BLaER1 (cell line): ENCODE data around the gene TMEM132C.

ENCODE experiments used
- H3K27ac ChIP-seq: shearing (Covaris generic); formaldehyde crosslinking; 2 replicates; pipeline ENCODE4 v1.8.1; 2022
- H3K27me3 ChIP-seq: shearing (Covaris generic); formaldehyde crosslinking; 2 replicates; pipeline ENCODE4 v1.8.1; 2022
- H3K36me3 ChIP-seq: shearing (Covaris generic); formaldehyde crosslinking; 2 replicates; pipeline ENCODE4 v1.8.1; 2022
- H3K4me1 ChIP-seq: shearing (Covaris generic); formaldehyde crosslinking; 2 replicates; pipeline ENCODE4 v1.8.1; 2022
- H3K4me2 ChIP-seq: shearing (Covaris generic); formaldehyde crosslinking; 2 replicates; pipeline ENCODE4 v1.8.1; 2022
- H3K4me3 ChIP-seq: shearing (Covaris generic); formaldehyde crosslinking; 2 replicates; pipeline ENCODE4 v1.8.1; 2022
- H3K9ac ChIP-seq: shearing (Covaris generic); formaldehyde crosslinking; 2 replicates; pipeline ENCODE4 v1.8.1; 2022
- H3K9me3 ChIP-seq: shearing (Covaris generic); formaldehyde crosslinking; 2 replicates; pipeline ENCODE4 v1.8.1; 2022
- H4K20me1 ChIP-seq: shearing (Covaris generic); formaldehyde crosslinking; 2 replicates; pipeline ENCODE4 v1.8.1; 2022
- Cebpa-rat ChIP-seq: shearing (Covaris generic); IDR thresholded peaks from 2 replicates; pipeline ENCODE4 v1.8.1; 2022

The TMEM132C gene

DNA sequence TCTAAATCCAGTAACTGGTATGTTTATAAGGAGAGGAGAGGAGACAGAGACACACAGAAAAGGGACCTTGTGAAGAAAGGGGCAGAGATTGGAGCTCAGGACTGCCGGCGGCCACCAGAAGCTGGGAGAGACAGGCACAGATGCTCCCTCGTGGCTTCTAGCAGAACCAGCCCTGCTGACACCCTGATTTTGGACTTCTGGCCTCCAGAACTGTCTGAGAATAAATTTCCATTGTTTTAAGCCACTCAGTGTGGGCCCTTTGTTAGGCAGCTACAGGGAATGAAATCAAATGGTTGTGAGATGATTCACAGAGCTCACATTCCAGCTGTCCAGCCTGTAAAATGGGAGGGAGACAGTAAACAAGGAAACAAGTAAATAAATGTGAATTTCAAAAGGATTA, 47.6 kb downstream of the TMEM132C start:
- Histone ChIP-seq H3K27me3 (no peaks in the 10 kb centered on the region), H3K4me3 (no peak overlapping the region), H3K4me1 (peaks cover 72% of the 10 kb centered on the region), H3K4me2 (peak overlapping the region; percentile 85), H3K9me3 (peaks cover 21% of the 10 kb centered on the region), H3K9ac (no peak overlapping the region), H3K27ac (no peak overlapping the region), H3K36me3 (no peaks in the 10 kb centered on the region), H4K20me1 (0 out of 2 replicates have a peak, but pooled peaks cover 10% of the 10 kb centered on the region)
- no peak for TF ChIP-seq Cebpa-rat

DNA sequence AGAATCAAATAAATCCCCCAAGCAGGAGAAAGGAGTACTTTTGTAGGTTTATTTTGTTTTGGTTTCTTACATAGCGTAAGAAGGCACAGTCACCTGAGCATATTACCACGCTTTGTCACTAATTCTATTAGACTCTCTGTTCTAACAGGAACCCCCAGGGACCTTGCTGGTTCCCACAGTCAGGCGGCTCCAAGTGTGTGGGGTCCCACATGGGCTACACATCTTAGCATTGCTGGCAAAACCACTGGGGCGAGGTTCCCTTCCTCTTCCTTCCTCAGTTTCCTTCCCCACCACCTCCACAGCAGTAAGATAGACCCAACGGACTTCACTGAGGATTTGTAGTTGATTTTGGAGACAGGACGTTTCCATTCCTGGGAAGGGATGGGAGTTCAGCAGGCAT, 49.1 kb downstream of the TMEM132C start:
- H4K20me1 ChIP-seq: 0 out of 2 replicates have a peak, but pooled peaks cover 10% of the 10 kb centered on the region
- no peaks in the 10 kb centered on the region for H3K36me3 ChIP-seq
- H3K9me3 ChIP-seq: peaks cover 16% of the 10 kb centered on the region
- H3K27ac ChIP-seq: peak overlapping the region; percentile 77
- no peaks in the 10 kb centered on the region for H3K27me3 ChIP-seq
- H3K4me3 ChIP-seq: peak overlapping the region; percentile 50
- H3K4me1 ChIP-seq: peaks cover 74% of the 10 kb centered on the region
- peak overlapping the region; percentile 85 for H3K4me2 ChIP-seq
- no peak for TF ChIP-seq Cebpa-rat
- peak overlapping the region; percentile 44 for H3K9ac ChIP-seq

DNA sequence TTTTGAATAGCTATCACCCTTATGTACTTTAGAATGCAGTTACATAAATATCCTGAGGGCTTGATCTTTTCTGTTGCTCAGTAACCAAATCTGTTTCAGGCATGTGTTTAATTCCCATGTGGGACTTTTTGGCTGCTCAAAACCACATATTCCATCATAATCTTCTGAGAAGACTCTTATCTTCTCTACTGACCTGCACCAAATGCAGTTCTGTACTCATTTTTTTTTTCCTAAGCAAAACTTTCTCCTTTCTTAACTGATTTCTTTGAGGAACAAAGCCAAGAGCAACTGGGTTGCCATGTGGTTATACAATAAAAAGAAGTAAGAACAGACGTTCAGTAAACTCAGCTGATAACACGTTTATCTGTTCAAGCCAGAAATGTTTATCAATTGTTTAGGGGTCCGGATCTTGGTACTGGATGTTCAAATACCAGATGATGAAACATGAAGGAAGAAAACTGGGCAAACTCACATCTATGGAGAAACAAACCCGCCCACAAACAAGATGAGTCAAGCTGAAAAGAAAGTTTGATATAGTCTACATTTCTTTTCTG, 50.1 kb downstream of the TMEM132C start:
- Histone ChIP-seq H3K4me2 (peak overlapping the region; percentile 85), H3K9ac (peak overlapping the region; percentile 46; the same call in 1 of the 2 replicates), H3K4me3 (peak overlapping the region; percentile 27; the same call in 1 of the 2 replicates), H4K20me1 (0 out of 2 replicates have a peak, but pooled peaks cover 10% of the 10 kb centered on the region), H3K27me3 (no peaks in the 10 kb centered on the region), H3K27ac (peak overlapping the region; percentile 77), H3K36me3 (no peaks in the 10 kb centered on the region), H3K9me3 (peaks cover 19% of the 10 kb centered on the region), H3K4me1 (peaks cover 74% of the 10 kb centered on the region)
- no peak for TF ChIP-seq Cebpa-rat

DNA sequence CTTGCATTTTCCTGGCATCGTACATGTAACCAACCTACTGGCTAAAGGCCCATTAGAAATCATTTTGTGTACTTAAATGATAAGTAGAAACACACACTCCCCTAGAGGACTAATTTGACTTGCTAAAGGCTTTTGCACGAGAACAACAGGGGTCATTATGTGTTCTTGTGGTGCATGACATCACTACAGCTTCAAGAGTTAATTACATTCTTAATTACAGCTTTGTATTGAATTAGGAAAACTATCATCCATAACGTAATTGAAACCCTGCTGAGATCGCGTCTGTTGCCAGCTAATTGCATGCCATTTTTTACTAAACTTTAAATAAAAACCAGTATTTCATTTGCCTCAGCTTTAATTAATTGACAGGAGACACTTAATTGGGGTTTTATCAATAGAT, 51.4 kb downstream of the TMEM132C start:
- Histone ChIP-seq H3K4me2 (peak overlapping the region; percentile 85), H3K27me3 (no peaks in the 10 kb centered on the region), H4K20me1 (0 out of 2 replicates have a peak, but pooled peaks cover 10% of the 10 kb centered on the region), H3K9ac (no peak overlapping the region), H3K4me1 (peaks cover 65% of the 10 kb centered on the region), H3K27ac (peak overlapping the region; percentile 77), H3K36me3 (no peaks in the 10 kb centered on the region), H3K4me3 (no peak overlapping the region), H3K9me3 (peaks cover 31% of the 10 kb centered on the region)
- no peak for TF ChIP-seq Cebpa-rat

DNA sequence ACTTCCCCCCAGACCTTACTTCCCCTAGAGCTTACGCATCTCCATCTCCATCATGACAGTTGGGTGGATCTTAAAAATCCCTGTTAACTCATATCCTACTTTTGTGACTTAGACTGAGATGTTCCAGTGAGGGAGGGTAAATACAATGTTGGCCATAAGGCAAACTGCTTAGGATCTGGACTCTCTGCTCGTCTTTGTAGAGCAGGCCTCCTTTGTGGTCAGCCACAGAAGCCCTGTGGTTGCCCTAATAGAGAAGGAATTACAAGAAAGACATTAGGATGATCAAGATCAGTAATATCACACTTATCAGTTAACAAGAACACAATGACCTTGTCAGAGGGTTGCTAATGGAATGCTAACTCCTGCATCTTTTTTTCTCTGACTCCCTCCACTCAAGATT, 52.0 kb downstream of the TMEM132C start:
- Histone ChIP-seq H4K20me1 (0 out of 2 replicates have a peak, but pooled peaks cover 10% of the 10 kb centered on the region), H3K9ac (no peak overlapping the region), H3K27ac (no peak overlapping the region; the same call in 1 of the 2 replicates), H3K9me3 (peaks cover 34% of the 10 kb centered on the region), H3K36me3 (no peaks in the 10 kb centered on the region), H3K27me3 (no peaks in the 10 kb centered on the region), H3K4me3 (no peak overlapping the region), H3K4me2 (peak overlapping the region; percentile 85), H3K4me1 (peaks cover 59% of the 10 kb centered on the region)
- no peak for TF ChIP-seq Cebpa-rat

DNA sequence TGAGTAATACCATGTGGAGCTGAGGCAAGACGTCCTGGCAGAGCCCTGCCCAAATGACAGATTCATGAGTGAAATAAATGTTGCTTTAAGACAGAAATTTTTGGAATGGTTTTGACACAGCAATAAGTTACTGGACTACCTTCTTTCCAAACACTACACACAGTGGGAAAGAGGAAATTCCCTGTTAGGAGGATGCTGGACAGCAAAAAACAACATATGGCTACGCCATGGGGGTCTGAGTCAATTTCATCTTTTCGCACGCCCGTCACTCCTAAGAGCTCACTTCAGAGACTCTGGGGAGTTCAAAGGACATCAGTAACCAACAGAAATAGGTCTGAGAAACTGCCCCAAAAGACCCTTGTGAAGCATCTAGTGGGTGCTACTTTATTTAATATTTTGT, 55.4 kb downstream of the TMEM132C start:
- Histone ChIP-seq H3K4me2 (no peak overlapping the region), H3K9me3 (peaks cover 34% of the 10 kb centered on the region), H3K9ac (no peak overlapping the region), H3K36me3 (no peaks in the 10 kb centered on the region), H3K4me1 (peaks cover 25% of the 10 kb centered on the region), H3K4me3 (no peak overlapping the region), H3K27ac (no peak overlapping the region), H4K20me1 (no peaks in the 10 kb centered on the region), H3K27me3 (no peaks in the 10 kb centered on the region)
- TF ChIP-seq Cebpa-rat: no peak

DNA sequence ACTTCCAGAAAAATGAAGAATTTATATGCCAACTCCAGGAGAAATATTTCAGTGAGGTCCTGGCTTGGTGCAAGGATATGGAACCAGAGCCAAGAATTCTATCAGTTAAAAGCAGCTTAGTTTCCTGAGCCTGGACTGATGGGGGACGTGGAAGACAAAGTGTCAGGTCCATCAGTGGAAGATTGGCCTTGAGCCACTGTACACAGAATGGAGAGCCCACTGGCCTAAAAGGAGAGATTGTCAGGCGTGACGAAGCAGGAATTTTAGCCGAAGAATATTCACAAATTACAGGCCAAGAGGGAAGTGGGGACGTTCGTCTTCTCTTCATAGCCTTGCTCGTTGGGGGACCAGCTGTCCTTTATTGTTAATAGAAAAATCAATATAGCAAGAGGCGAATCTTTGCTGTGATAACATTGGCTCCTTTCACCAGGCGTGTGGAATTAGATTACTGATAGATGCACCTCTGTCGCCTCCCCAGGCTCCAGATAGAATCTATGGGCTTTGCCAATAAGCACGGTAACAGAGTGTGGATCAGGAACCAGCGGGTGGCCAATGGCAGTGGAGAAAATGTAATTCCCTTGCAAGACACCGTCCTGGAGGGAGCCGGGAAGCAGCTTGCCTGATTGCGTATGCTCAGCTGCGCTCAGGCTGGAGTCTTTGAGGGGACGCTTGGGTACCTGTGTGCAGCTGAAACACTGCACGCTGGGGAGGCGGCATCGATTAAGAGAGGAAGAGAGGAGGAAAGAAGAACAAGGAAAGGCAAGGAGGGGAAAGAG, 56.4 kb downstream of the TMEM132C start:
- TF ChIP-seq Cebpa-rat: no peak
- Histone ChIP-seq H3K4me2 (no peak overlapping the region), H3K4me1 (peaks cover 20% of the 10 kb centered on the region), H3K36me3 (no peaks in the 10 kb centered on the region), H3K9me3 (peaks cover 34% of the 10 kb centered on the region), H3K27me3 (no peaks in the 10 kb centered on the region), H3K4me3 (no peak overlapping the region), H4K20me1 (no peaks in the 10 kb centered on the region), H3K27ac (no peak overlapping the region), H3K9ac (no peak overlapping the region)

DNA sequence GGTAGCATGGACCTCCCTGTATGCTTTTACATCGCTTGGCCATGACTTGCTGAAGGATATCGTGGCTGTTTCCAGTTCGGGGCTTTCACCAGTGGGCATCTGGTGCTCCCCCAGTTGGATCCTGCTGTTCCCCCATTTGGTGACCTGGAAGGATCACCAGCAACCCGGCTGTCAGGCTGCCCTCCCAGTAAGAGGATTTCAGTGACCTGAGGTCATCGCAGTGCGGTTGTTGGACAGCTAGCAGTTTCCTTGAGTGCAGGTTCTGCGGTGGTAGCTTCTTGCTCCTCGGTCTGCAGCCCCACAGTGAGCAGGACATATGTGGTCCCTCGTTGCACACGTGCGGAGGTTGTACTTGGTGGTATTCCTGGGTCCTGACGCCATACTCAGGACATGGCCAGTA, 58.7 kb downstream of the TMEM132C start:
- H3K27me3 ChIP-seq: no peaks in the 10 kb centered on the region
- no peak overlapping the region for H3K27ac ChIP-seq
- H3K36me3 ChIP-seq: no peaks in the 10 kb centered on the region
- H4K20me1 ChIP-seq: no peaks in the 10 kb centered on the region
- H3K4me3 ChIP-seq: no peak overlapping the region
- no peak overlapping the region for H3K4me2 ChIP-seq
- TF ChIP-seq Cebpa-rat: no peak
- no peak overlapping the region for H3K9ac ChIP-seq
- peaks cover 35% of the 10 kb centered on the region for H3K9me3 ChIP-seq
- 0 out of 2 replicates have a peak, but pooled peaks cover 5% of the 10 kb centered on the region for H3K4me1 ChIP-seq

DNA sequence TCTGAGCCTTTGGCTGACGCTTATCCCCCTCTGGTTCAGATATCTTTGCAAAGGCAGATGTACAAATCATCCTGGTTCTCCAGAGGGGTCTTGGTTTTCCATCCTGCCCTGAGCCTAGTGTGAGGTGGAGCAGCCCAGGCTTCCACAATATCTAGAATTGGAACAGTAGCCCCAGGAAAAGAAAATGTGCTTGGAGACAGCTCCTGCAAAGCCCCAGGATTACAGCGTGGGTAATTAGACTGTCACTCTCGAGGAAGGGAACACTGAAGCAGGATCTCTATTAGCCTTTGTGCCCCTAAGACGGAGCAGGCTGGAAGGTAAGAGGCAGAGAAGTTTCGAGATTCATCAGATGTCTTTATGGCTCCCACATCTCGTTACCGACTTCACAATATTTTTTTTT, 59.4 kb downstream of the TMEM132C start:
- Histone ChIP-seq H3K27me3 (no peaks in the 10 kb centered on the region), H3K4me2 (no peak overlapping the region), H3K9me3 (peaks cover 27% of the 10 kb centered on the region)

DNA sequence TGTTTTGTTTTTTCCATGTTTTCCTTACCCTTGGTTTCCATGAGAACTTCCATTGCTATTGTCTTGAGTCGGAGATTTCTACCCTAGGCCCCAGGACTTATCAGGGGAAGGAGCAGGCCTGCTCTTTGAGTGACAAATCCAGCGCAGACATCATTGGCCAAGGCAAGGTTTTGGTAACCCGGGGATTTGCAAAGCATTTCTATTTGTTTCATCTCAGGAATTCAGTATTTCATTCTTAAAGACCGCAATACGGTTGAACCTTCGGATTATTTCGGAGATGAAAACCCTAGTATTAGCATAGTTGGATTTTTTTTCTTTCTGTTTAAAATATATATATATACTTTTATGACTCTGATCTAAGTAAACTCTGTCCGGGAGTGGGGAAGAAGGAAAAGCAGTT, 62.0 kb downstream of the TMEM132C start:
- H4K20me1 ChIP-seq: no peaks in the 10 kb centered on the region
- no peak overlapping the region for H3K27ac ChIP-seq
- no peak for TF ChIP-seq Cebpa-rat

More for the DNA sequence above, 59.4 kb downstream of the TMEM132C start:
- Histone ChIP-seq H3K27ac (no peak overlapping the region), H4K20me1 (no peaks in the 10 kb centered on the region), H3K36me3 (no peaks in the 10 kb centered on the region), H3K4me3 (no peak overlapping the region), H3K4me1 (0 out of 2 replicates have a peak, but pooled peaks cover 5% of the 10 kb centered on the region), H3K9ac (no peak overlapping the region)
- no peak for TF ChIP-seq Cebpa-rat

More for the DNA sequence above, 62.0 kb downstream of the TMEM132C start:
- H3K9me3 ChIP-seq: peaks cover 5% of the 10 kb centered on the region; the same call in 1 of the 2 replicates
- no peak overlapping the region for H3K9ac ChIP-seq
- no peaks in the 10 kb centered on the region for H3K36me3 ChIP-seq
- H3K4me3 ChIP-seq: no peak overlapping the region
- H3K4me1 ChIP-seq: 0 out of 2 replicates have a peak, but pooled peaks cover 5% of the 10 kb centered on the region
- H3K4me2 ChIP-seq: no peak overlapping the region
- H3K27me3 ChIP-seq: no peaks in the 10 kb centered on the region
